ENCODE measurements around the gene PCDHGA2.
A peak's percentile ranks its signal among the peaks of the same experiment; 100 is the strongest.
"Not testable (repeated sequence)": the region's sequence is repeated elsewhere in the genome, so short reads cannot be mapped to it uniquely, and the experiment has no call there.

The PCDHGA2 gene

GRCh38 chr5:141338538-141339306, at the start of gene PCDHGA2:
PCDHGA2 (plus strand) TSS chr5:141338760.
- DNase-seq: no peak

- no peak for DNase-seq
Measured at GRCh38 chr5:141298376-141298775, 40.2 kb upstream of the PCDHGA2 start.

- DNase-seq: no peak
Measured at GRCh38 chr5:141303756-141304155, 34.8 kb upstream of the PCDHGA2 start, which contains the start of gene SLC25A2. SLC25A2 (minus strand) TSS chr5:141304049; CDS start chr5:141303865, 184 bp downstream.

- DNase-seq: no peak
Measured at GRCh38 chr5:141306630-141307029, 31.9 kb upstream of the PCDHGA2 start.

GRCh38 chr5:141313711-141314110, 24.8 kb upstream of the PCDHGA2 start:
- no peak for DNase-seq

- DNase-seq: not testable (repeated sequence)
Measured at GRCh38 chr5:141316963-141317362, 21.6 kb upstream of the PCDHGA2 start.

GRCh38 chr5:141319202-141319601, 19.4 kb upstream of the PCDHGA2 start:
- no peak for DNase-seq

GRCh38 chr5:141319699-141320098, 18.9 kb upstream of the PCDHGA2 start:
- DNase-seq: no peak

GRCh38 chr5:141320225-141321169, 18.1 kb upstream of the PCDHGA2 start, which contains the start of gene TAF7:
TAF7 (minus strand) TSS chr5:141320784; CDS start chr5:141320044, 740 bp downstream.
- peak; percentile 91 for DNase-seq

GRCh38 chr5:141322261-141322660, 16.3 kb upstream of the PCDHGA2 start:
- DNase-seq: no peak

- peak; percentile 62 for DNase-seq
Measured at GRCh38 chr5:141326088-141326854, 12.3 kb upstream of the PCDHGA2 start.

- DNase-seq: no peak
Measured at GRCh38 chr5:141328231-141328630, 10.3 kb upstream of the PCDHGA2 start.

- DNase-seq: peak; percentile 15
Measured at GRCh38 chr5:141330299-141331080, 8.1 kb upstream of the PCDHGA2 start, which contains the start of gene PCDHGA1. PCDHGA1 (plus strand) TSS chr5:141330514.

GRCh38 chr5:141332571-141332970, 6.0 kb upstream of the PCDHGA2 start:
- not testable (repeated sequence) for DNase-seq

GRCh38 chr5:141340781-141341354, 2.3 kb downstream of the PCDHGA2 start:
- DNase-seq: not testable (repeated sequence)

- no peak for DNase-seq
Measured at GRCh38 chr5:141342773-141343172, 4.2 kb downstream of the PCDHGA2 start.

- no peak for DNase-seq
Measured at GRCh38 chr5:141343242-141343952, 4.8 kb downstream of the PCDHGA2 start, which contains the start of gene PCDHGA3. PCDHGA3 (plus strand) TSS chr5:141343829; CDS start chr5:141344034, 205 bp downstream.

GRCh38 chr5:141343953-141344463, 5.4 kb downstream of the PCDHGA2 start:
- DNase-seq: no peak

GRCh38 chr5:141345327-141345726, 6.8 kb downstream of the PCDHGA2 start:
- DNase-seq: no peak

GRCh38 chr5:141346017-141346416, 7.5 kb downstream of the PCDHGA2 start:
- DNase-seq: not testable (repeated sequence)
